Body of pancreas (tissue), 4 donors: ENCODE results near the gene FBXL17. TPM values are rescaled to one million over a fixed set of nuclear protein-coding genes. Genes with fewer than 3 reads are reported as not detected.

Experiments
- ATAC-seq: fragments of 150-250 bp; one replicate; pipeline ENCODE4 v1.9.1; 2016
- DNase-seq, 4 donors: peaks; one replicate each; pipeline ENCODE4 v3.0.0-alpha.2; 2019
- H3K27ac ChIP-seq, 4 donors: fragments of 200-600 bp; sonication (generic); 1 replicate in 3 of 4; 2 replicates in 1 of 4; pipeline versions ENCODE4 v1.5.1 to v1.6.1; 2016 to 2019; ENCODE audit warnings: mild to moderate bottlenecking in 1 of 4, mixed read lengths in 1 of 4, moderate library complexity in 1 of 4
- H3K27me3 ChIP-seq, 2 donors: fragments of 200-600 bp; sonication (generic); one replicate each; pipeline ENCODE4 v1.6.0; 2016; ENCODE audit warnings: mild to moderate bottlenecking in 1 of 2
- H3K36me3 ChIP-seq, 2 donors: fragments of 200-600 bp; sonication (generic); replicated peaks in 1 of 2; 2 replicates each; pipeline ENCODE4 v1.5.1; 2016; ENCODE audit warnings: low read depth in 2 of 2; ENCODE audit not compliant: insufficient read depth in 1 of 2
- H3K4me1 ChIP-seq: fragments of 200-600 bp; sonication (generic); one replicate; pipeline ENCODE4 v1.6.0; 2016
- H3K4me3 ChIP-seq, 2 donors: fragments of 200-600 bp; sonication (generic); 1 replicate in 1 of 2; 2 replicates in 1 of 2; pipeline ENCODE4 v1.5.1; 2016 to 2019
- H3K9me3 ChIP-seq, 3 donors: fragments of 200-600 bp; sonication (generic); 1 replicate in 2 of 3; 2 replicates in 1 of 3; pipeline ENCODE4 v1.5.1; 2016
- POLR2A ChIP-seq, 3 donors: fragments of 450-650 bp; IDR thresholded peaks; one replicate each; pipeline ENCODE4 v1.6.1; 2016; ENCODE audit warnings: antibody characterized with exemption in 3 of 3, mild to moderate bottlenecking in 2 of 3
- WGBS, 2 donors: methylation state at CpG; one replicate each; pipeline ENCODE4 v1.1.5; 2017; 5-methylcytosine and 5-hydroxymethylcytosine counted together
- intact Hi-C: fragments of 100-400 bp; cut with DNase I; formaldehyde crosslinking; loops from one replicate; pipeline ENCODE4 v1.15.1; 2023
- total RNA-seq, 2 donors: library from RNA; depleted of rRNA; stranded (reverse); fragments of >200 nt; gene quantifications; one replicate each; pipeline ENCODE4 v1.1.0, GENCODE V29; 2016
- TF ChIP-seq, protein P1 (sequence below), 7 experiments: fragments of 450-650 bp in 4 of 7; fragments of 200-600 bp in 3 of 7; sonication (generic) in 3 of 7; IDR thresholded peaks; one replicate each; pipeline ENCODE4 v1.5.1; 2016 to 2019; ENCODE audit warnings: antibody characterized with exemption in 7 of 7

FBXL17 gene
- 10 to 100 TPM in 1 of 2 donors, 1 to 10 TPM in 1; 5.3 to 13.5 TPM for total RNA-seq

- H3K27ac ChIP-seq, result peak within 1 kb of the TSS; percentile 94 to 99 (median 98)
- H3K4me3 ChIP-seq, result peak within 1 kb of the TSS; percentile 26 to 64
- H3K9me3 ChIP-seq, result no peaks in the 10 kb centered on the region
- peak; percentile 94 to 98 (median 96) for DNase-seq
- intact Hi-C loops, result no loop called here
- ATAC-seq, result peak; percentile 87
- H3K4me1 ChIP-seq, result peaks cover 30% of the 10 kb centered on the region
- H3K27me3 ChIP-seq, result no peaks in the 10 kb centered on the region
- no peaks in the 10 kb centered on the region for H3K36me3 ChIP-seq
- WGBS, 2 donors, result 0% methylated on average over 15 to 41 of the region's 82 CpGs
- TF ChIP-seq POLR2A (IDR thresholded peaks at IDR 0.05), result peak; percentile 88 to 92 (median 88)
- TF ChIP-seq, protein P1, sequence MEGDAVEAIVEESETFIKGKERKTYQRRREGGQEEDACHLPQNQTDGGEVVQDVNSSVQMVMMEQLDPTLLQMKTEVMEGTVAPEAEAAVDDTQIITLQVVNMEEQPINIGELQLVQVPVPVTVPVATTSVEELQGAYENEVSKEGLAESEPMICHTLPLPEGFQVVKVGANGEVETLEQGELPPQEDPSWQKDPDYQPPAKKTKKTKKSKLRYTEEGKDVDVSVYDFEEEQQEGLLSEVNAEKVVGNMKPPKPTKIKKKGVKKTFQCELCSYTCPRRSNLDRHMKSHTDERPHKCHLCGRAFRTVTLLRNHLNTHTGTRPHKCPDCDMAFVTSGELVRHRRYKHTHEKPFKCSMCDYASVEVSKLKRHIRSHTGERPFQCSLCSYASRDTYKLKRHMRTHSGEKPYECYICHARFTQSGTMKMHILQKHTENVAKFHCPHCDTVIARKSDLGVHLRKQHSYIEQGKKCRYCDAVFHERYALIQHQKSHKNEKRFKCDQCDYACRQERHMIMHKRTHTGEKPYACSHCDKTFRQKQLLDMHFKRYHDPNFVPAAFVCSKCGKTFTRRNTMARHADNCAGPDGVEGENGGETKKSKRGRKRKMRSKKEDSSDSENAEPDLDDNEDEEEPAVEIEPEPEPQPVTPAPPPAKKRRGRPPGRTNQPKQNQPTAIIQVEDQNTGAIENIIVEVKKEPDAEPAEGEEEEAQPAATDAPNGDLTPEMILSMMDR (IDR thresholded peaks at IDR 0.05), result peak in 3 of 7 experiments; percentile 11 to 29 (median 18)
These were observed at the start of gene FBXL17 for GRCh38 chr5:108381954-108382783. TSS of gene FBXL17 (minus strand) at chr5:108382098.

GRCh38 chr5:108430931-108431608 lies 49.2 kb upstream of the FBXL17 start:
- ATAC-seq (no peak), DNase-seq (no peak)
- no peak overlapping the region for H3K4me3 ChIP-seq
- no peaks in the 10 kb centered on the region for H3K27me3 ChIP-seq
- no peak overlapping the region for H3K27ac ChIP-seq
- no peaks in the 10 kb centered on the region for H3K36me3 ChIP-seq
- H3K4me1 ChIP-seq, result no peaks in the 10 kb centered on the region
- TF ChIP-seq, protein P1 (IDR thresholded peaks at IDR 0.05), result no peak
- no peak for TF ChIP-seq POLR2A (IDR thresholded peaks at IDR 0.05)
- intact Hi-C loops, result no loop called here
- H3K9me3 ChIP-seq, result no peaks in the 10 kb centered on the region
- 55 to 57% methylated on average over 3 of the region's 3 CpGs for WGBS, 2 donors

DNA sequence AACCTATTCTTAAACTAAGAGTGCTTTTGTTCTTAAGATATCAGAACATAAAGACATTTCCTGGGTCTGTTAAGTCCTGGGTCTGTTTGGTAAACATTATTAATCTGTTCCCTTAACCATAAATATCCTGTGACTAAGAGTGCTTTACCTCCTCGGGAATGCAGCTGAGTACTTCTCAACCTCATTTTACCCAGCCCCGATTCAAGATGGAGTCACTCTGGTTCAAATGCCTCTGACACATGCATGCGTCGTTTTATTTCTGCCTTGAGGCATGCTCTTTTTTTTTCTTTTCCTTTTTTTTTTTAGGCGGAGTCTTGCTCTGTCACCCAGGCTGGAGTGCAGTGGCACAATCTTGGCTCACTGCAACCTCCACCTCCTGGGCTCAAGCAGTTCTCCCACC lies 39.8 kb upstream of the FBXL17 start:
- Histone ChIP-seq H3K9me3 (no peaks in the 10 kb centered on the region), H3K27ac (no peak overlapping the region), H3K4me3 (no peak overlapping the region), H3K27me3 (no peaks in the 10 kb centered on the region), H3K4me1 (no peaks in the 10 kb centered on the region), H3K36me3 (no peaks in the 10 kb centered on the region)
- no peak for TF ChIP-seq POLR2A (IDR thresholded peaks at IDR 0.05)
- ATAC-seq (no peak), DNase-seq (no peak)
- intact Hi-C loops, result no loop called here
- WGBS, 2 donors, result 74 to 81% methylated on average over 5 of the region's 5 CpGs

DNA sequence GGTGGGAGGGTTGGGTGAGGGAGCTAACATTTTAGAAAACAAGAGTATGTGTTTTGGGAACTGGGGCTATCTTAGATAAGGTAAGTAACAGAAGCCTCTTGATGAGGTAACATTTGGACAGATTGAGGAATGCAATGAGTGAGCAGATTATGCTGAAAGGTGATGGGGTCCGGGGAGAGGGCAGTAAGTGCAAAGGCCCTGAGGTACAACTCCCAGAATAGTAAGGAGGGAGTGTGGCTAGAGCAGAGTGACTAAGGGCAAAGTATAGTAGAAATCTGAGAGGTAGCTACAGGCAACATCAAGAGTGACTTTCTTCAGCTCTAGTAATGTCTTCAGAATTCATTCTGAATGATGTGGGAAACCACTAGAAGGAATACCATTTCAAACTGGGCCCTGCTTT lies 38.9 kb upstream of the FBXL17 start:
- Histone ChIP-seq H3K27ac (no peak overlapping the region), H3K36me3 (no peaks in the 10 kb centered on the region), H3K4me1 (no peaks in the 10 kb centered on the region), H3K4me3 (no peak overlapping the region), H3K27me3 (no peaks in the 10 kb centered on the region), H3K9me3 (no peaks in the 10 kb centered on the region)
- TF ChIP-seq, protein P1 (IDR thresholded peaks at IDR 0.05), result no peak
- no peak for TF ChIP-seq POLR2A (IDR thresholded peaks at IDR 0.05)
- DNase-seq, result no peak
- 43 to 94% methylated on average over 1 of the region's 1 CpG for WGBS, 2 donors
- intact Hi-C loops, result no loop called here
- ATAC-seq, result no peak

GRCh38 chr5:108420158-108420557 lies 38.3 kb upstream of the FBXL17 start:
- H3K4me1 ChIP-seq, result no peaks in the 10 kb centered on the region
- intact Hi-C loops, result no loop called here
- H3K27ac ChIP-seq, result no peak overlapping the region
- ATAC-seq (no peak), DNase-seq (no peak)
- no peak for TF ChIP-seq POLR2A (IDR thresholded peaks at IDR 0.05)
- TF ChIP-seq, protein P1 (IDR thresholded peaks at IDR 0.05), result no peak
- H3K27me3 ChIP-seq, result no peaks in the 10 kb centered on the region
- 76 to 82% methylated on average over 5 of the region's 5 CpGs for WGBS, 2 donors
- no peaks in the 10 kb centered on the region for H3K9me3 ChIP-seq
- no peak overlapping the region for H3K4me3 ChIP-seq
- no peaks in the 10 kb centered on the region for H3K36me3 ChIP-seq
